Activated CD4-positive, alpha-beta T cell treated with anti-CD3 and anti-CD28 coated beads for 1 hour (primary cell): ENCODE results near the gene KLF1.

Source experiments
- DNase-seq: peaks from one replicate; pipeline ENCODE4 v3.0.0-alpha.2; 2020

KLF1 gene

DNA sequence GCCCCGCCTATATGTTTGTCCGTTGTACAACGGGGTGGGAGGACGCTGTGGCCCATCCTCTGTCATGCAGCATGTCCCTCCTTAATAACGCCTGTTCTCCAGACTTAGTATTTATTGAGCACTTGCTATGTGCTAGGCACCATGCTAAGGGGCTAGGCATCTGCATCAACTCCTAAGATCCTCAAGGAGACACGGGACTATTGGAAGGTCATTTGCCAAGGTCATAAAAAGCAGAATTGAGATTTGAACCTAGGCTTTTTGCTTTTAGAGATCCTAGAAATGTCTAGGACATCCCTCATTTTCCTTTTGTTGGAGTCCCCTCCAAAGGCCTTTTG lies 50.5 kb downstream of the KLF1 start:
- no peak for DNase-seq

DNA sequence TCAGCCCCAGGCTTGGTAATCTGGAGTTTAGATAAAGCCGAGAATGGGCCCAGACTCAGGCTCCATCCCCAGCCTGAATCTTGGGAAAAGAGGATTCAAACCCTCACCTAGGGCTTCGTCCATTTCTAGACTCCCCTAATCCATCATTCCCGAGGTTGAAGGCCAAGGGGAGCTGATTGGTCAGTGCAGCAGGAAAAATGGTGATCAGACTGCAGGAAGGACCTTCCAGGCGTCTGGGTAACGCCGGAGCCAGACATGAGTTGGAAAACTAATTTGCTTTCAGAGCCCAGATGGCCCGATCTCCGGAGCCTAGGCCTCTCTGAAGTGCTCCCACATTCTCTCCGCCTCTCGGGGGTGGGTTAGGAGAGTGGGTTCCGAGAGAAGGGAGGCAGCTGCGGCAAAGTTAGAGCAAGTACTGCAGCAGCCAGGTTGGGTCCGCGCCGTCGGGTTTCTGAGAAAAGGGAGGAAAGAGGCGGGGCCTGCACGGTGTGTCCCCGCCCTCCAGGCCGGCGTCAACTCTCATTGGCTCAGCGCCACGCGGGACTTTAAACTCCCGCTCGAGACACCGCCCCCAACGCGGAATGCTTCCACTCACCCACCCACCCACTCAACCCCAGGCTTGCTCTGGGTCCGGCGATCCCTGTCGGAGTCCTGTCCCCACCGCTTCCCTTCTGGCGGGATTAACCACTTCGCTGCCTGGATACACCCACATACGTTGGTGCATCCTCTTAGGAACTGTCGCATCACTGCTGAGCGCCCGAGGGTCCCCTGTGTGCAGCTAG lies 51.8 kb downstream of the KLF1 start:
- DNase-seq: no peak

DNA sequence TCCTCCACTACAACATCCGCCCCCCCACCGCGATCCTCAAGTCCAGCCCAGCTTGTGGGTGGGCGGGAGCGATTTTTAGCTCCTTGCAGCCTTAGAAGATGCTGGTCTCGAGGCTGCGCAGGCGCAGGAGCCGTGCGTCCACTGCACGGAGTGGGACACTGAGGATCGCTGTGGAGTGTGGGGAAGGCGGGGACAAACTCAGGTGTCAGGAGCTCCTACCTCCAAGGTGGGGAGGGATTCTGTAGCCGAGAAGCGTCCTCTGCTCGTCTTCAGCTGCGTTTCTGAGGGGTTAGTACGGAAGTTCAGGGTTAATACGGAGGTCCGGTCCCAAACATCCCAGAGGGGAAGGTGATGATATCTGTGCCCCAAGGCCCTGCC lies 52.4 kb downstream of the KLF1 start, which contains the start of gene RTBDN:
Gene RTBDN, minus strand, starts transcription at position 14 of the 378 bp plus-strand sequence. CDS start 4,600 bp downstream, outside the sequence.
- no peak for DNase-seq
